GM23338 (cell line): ENCODE results near the gene MXRA8.

Source experiments
- TF ChIP-seq, protein P1 (sequence below): IDR thresholded peaks from 2 replicates; pipeline ENCODE4 v1.6.1; 2016; ENCODE audit warnings: antibody characterized with exemption
- TF ChIP-seq, protein P2 (sequence below), 2 experiments: fragments of 200-600 bp in 1 of 2; sonication (generic) in 1 of 2; conservative IDR thresholded peaks; 2 replicates each; pipeline versions ENCODE4 v1.5.1 to v1.6.1; 2016 to 2017; ENCODE audit warnings: antibody characterized with exemption in 2 of 2, low read depth in 2 of 2, mild to moderate bottlenecking in 2 of 2, moderate library complexity in 1 of 2

DNA sequence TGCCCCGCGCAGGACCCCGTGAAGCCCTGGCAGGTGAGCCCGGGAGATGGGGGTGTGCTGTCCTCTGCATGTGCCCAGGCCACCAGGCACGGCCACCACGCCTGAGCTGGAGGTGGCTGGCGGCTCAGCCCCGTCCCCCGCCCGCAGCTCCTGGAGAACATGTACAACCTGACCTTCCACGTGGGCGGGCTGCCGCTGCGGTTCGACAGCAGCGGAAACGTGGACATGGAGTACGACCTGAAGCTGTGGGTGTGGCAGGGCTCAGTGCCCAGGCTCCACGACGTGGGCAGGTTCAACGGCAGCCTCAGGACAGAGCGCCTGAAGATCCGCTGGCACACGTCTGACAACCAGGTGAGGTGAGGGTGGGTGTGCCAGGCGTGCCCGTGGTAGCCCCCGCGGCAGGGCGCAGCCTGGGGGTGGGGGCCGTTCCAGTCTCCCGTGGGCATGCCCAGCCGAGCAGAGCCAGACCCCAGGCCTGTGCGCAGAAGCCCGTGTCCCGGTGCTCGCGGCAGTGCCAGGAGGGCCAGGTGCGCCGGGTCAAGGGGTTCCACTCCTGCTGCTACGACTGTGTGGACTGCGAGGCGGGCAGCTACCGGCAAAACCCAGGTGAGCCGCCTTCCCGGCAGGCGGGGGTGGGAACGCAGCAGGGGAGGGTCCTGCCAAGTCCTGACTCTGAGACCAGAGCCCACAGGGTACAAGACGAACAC, 25.4 kb downstream of the MXRA8 start:
- TF ChIP-seq, protein P1, sequence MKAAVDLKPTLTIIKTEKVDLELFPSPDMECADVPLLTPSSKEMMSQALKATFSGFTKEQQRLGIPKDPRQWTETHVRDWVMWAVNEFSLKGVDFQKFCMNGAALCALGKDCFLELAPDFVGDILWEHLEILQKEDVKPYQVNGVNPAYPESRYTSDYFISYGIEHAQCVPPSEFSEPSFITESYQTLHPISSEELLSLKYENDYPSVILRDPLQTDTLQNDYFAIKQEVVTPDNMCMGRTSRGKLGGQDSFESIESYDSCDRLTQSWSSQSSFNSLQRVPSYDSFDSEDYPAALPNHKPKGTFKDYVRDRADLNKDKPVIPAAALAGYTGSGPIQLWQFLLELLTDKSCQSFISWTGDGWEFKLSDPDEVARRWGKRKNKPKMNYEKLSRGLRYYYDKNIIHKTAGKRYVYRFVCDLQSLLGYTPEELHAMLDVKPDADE: no peak
- TF ChIP-seq, protein P2, sequence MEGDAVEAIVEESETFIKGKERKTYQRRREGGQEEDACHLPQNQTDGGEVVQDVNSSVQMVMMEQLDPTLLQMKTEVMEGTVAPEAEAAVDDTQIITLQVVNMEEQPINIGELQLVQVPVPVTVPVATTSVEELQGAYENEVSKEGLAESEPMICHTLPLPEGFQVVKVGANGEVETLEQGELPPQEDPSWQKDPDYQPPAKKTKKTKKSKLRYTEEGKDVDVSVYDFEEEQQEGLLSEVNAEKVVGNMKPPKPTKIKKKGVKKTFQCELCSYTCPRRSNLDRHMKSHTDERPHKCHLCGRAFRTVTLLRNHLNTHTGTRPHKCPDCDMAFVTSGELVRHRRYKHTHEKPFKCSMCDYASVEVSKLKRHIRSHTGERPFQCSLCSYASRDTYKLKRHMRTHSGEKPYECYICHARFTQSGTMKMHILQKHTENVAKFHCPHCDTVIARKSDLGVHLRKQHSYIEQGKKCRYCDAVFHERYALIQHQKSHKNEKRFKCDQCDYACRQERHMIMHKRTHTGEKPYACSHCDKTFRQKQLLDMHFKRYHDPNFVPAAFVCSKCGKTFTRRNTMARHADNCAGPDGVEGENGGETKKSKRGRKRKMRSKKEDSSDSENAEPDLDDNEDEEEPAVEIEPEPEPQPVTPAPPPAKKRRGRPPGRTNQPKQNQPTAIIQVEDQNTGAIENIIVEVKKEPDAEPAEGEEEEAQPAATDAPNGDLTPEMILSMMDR (conservative IDR thresholded peaks at IDR 0.05; ENCODE audit: low read depth in 2 of 2): no peak
